ENCODE measurements around the gene MADCAM1. TPM values are rescaled to one million over a fixed set of nuclear protein-coding genes. Genes with fewer than 3 reads are reported as not detected.

The MADCAM1 gene
- total and polyA plus RNA-seq, 2 of the 8 experiments (the other 6 are each of a cell fraction or from before 2014, with no cell fraction given): 2.3 to 3.0 TPM

GRCh38 chr19:518598-519231 lies 22.4 kb downstream of the MADCAM1 start:
- peak overlapping the region in 1 of 4 experiments; percentile 34; a peak in 1 of 8 replicates for H3K4me3 ChIP-seq (ENCODE audit: extremely low read depth in 1 of 4, insufficient read depth in 2 of 4, low read depth in 3 of 4, low read length in 4 of 4)
- H3K23ac ChIP-seq (ENCODE audit: insufficient read length): no peak overlapping the region
- no peaks in the 10 kb centered on the region for H3K79me2 ChIP-seq (ENCODE audit: control insufficient read depth in 1 of 2, insufficient read depth in 2 of 2, low read length in 2 of 2)
- H2AFZ ChIP-seq (ENCODE audit: low read length): no peak overlapping the region
- no peak overlapping the region for H2BK15ac ChIP-seq (ENCODE audit: low read length)
- no peak overlapping the region for H2AK5ac ChIP-seq (ENCODE audit: low read depth, low read length)
- peaks cover 0 to 5% of the 10 kb centered on the region in 2 experiments for H4K20me1 ChIP-seq (replicated peaks in 1 of 2; ENCODE audit: control insufficient read depth in 1 of 2, insufficient read depth in 2 of 2, low read length in 2 of 2)
- H3K14ac ChIP-seq (ENCODE audit: insufficient read length): no peak overlapping the region
- peaks cover 10 to 21% of the 10 kb centered on the region in 2 experiments; a peak in 2 of 4 replicates for H3K9me3 ChIP-seq (ENCODE audit: insufficient read depth in 2 of 2, low read depth in 1 of 2, low read length in 1 of 2)
- ChIA-PET POLR2A (ENCODE audit: partially characterized antibody) (interaction anchor here (0.6 to 5.7 kb wide), 10 partner anchors 9 to 174 kb away, joined by 3 to 36 read pairs (median 3); partner anchors contain the start of genes CDC34 and MIER2), CTCF (ENCODE audit: partially characterized antibody) (interaction anchor here (0.9 to 1.6 kb wide), 4 partner anchors 9 to 56 kb away, joined by 3 to 8 read pairs (median 4); partner anchors contain the start of gene CDC34)
- H3K18ac ChIP-seq (ENCODE audit: extremely low read depth, low read length): peak overlapping the region; percentile 48; the same call in 1 of the 2 replicates
- peak in 1 of 2 experiments; percentile 75 for DNase-seq (ENCODE audit: low read depth in 1 of 2, low spot score in 2 of 2)
- no peak for FAIRE-seq
- no peak overlapping the region for H4K5ac ChIP-seq (ENCODE audit: insufficient read length, low read depth, low read length)
- no peak overlapping the region for H3K9ac ChIP-seq (replicated peaks in 1 of 4; ENCODE audit: extremely low read depth in 1 of 4, low read depth in 3 of 4, low read length in 3 of 4)
- H4K8ac ChIP-seq (ENCODE audit: extremely low read depth, insufficient read depth, low read length): peak overlapping the region; percentile 57
- no peak overlapping the region for H2BK12ac ChIP-seq (ENCODE audit: low read depth, low read length)
- H2BK20ac ChIP-seq (ENCODE audit: low read length): no peak overlapping the region
- peaks cover 3 to 7% (median 5%) of the 10 kb centered on the region in 4 experiments; a peak in 4 of 8 replicates for H3K36me3 ChIP-seq (ENCODE audit: control insufficient read depth in 2 of 4, insufficient read depth in 4 of 4, low read length in 3 of 4)
- 37% methylated on average over 28 of the region's 58 CpGs; no CpG with 5 or more reads in 1 of the 2 experiments for WGBS, 2 experiments (ENCODE audit: extremely low coverage in 1 of 2, insufficient coverage in 1 of 2, insufficient read length in 1 of 2, insufficient replicate concordance in 2 of 2, low coverage in 1 of 2, low lambda C conversion rate in 2 of 2, missing lambda C conversion rate in 1 of 2)
- H3K79me1 ChIP-seq (ENCODE audit: low read depth, low read length): peaks cover 4% of the 10 kb centered on the region; the same call in 1 of the 2 replicates
- no peak overlapping the region for H3K4ac ChIP-seq (replicated peaks; ENCODE audit: insufficient read length, low read depth, low read length)
- no peak overlapping the region for H3K56ac ChIP-seq (replicated peaks; ENCODE audit: insufficient read length, low read depth, low read length)
- H3K4me1 ChIP-seq (replicated peaks in 1 of 4; ENCODE audit: control insufficient read depth in 3 of 4, insufficient read depth in 4 of 4, low read length in 3 of 4): no peaks in the 10 kb centered on the region
- H3K4me2 ChIP-seq (ENCODE audit: insufficient read depth in 1 of 2, low read depth in 2 of 2, low read length in 2 of 2): 0 out of 4 replicates have a peak overlapping the region, but pooled peaks of 1 of the 2 experiments have one; percentile 28
- H4K91ac ChIP-seq (replicated peaks; ENCODE audit: insufficient read length, low read length): no peak overlapping the region
- no peak overlapping the region for H2BK120ac ChIP-seq (replicated peaks; ENCODE audit: low read depth, low read length)
- H2BK5ac ChIP-seq (ENCODE audit: low read depth, low read length): no peak overlapping the region
- H3K27ac ChIP-seq (ENCODE audit: low read depth, low read length): no peak overlapping the region
- H3K23me2 ChIP-seq (ENCODE audit: low read depth, low read length): no peaks in the 10 kb centered on the region
- 0 out of 7 replicates have a peak, but pooled peaks cover 0 to 5% (median 0%) of the 10 kb centered on the region in 4 experiments for H3K27me3 ChIP-seq (replicated peaks in 1 of 4; ENCODE audit: control insufficient read depth in 3 of 4, extremely low read depth in 1 of 4, insufficient read depth in 3 of 4, low read length in 3 of 4)
- TF ChIP-seq E2F6 (IDR thresholded peaks at IDR 0.05) (peak; percentile 68), MAX (IDR thresholded peaks at IDR 0.05) (peak; percentile 90), RAD21 (IDR thresholded peaks at IDR 0.05 in 1 of 2, conservative IDR thresholded peaks at IDR 0.05 in 1 of 2; ENCODE audit: low read depth in 2 of 2, low read length in 2 of 2) (peak in 1 of 2 experiments; percentile 7; a peak in 1 of 4 replicates), HDAC2 (IDR thresholded peaks at IDR 0.05; ENCODE audit: borderline replicate concordance in 1 of 2, low read depth in 2 of 2, low read length in 2 of 2) (no peak), SIN3A (conservative IDR thresholded peaks at IDR 0.05 in 1 of 2, IDR thresholded peaks at IDR 0.05 in 1 of 2; ENCODE audit: low read depth in 1 of 2, low read length in 2 of 2) (no peak), CTCF (IDR thresholded peaks at IDR 0.05; ENCODE audit: control extremely low read depth in 1 of 3, insufficient read depth in 1 of 3, low read depth in 1 of 3, low read length in 3 of 3) (peak; percentile 12 to 47 (median 30); a peak in 3 of 4 replicates)
